Mammary epithelial cell (primary cell): Measurements from ENCODE around the gene OR13C8.

Experiments used
- CTCF ChIP-seq, 2 donors: IDR thresholded peaks in 1 of 2; conservative IDR thresholded peaks in 1 of 2; 2 replicates each; pipeline ENCODE4 v1.5.1; 2011 to 2012; ENCODE audit warnings: inconsistent platforms in 2 of 2, low read length in 2 of 2, mild to moderate bottlenecking in 2 of 2, control low read depth in 1 of 2, low read depth in 1 of 2; ENCODE audit not compliant: insufficient read depth in 1 of 2; ENCODE audit errors: extremely low read depth in 1 of 2
- EZH2 ChIP-seq: IDR thresholded peaks from 2 replicates; pipeline ENCODE4 v1.6.1; 2012; ENCODE audit warnings: low read length, inconsistent platforms, borderline replicate concordance

DNA sequence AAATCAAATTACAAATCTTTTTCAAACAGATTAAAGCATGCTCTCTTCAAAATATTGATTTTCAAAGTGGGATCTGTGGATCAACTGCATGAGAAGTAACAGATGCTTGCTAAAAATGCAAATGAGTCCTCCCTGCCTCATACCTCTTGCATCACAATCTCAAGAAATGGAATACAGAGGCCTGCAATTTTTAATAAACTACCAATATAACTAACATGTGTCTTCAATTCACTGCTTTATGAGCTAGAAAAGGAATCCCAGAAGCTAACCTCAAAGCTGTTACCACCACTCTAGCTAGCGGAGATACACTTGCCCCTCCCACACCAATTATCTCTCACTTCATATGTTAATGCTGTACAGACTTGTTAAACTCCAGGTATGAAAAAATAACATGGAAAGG, 20.7 kb downstream of the OR13C8 start:
- TF ChIP-seq EZH2, result no peak
- no peak for TF ChIP-seq CTCF (conservative IDR thresholded peaks at IDR 0.05 in 1 of 2, IDR thresholded peaks at IDR 0.05 in 1 of 2; ENCODE audit: extremely low read depth in 1 of 2, insufficient read depth in 1 of 2, low read depth in 1 of 2, low read length in 2 of 2)
